ENCODE results near the gene MLLT1. TPM values are rescaled to one million over a fixed set of nuclear protein-coding genes. Genes with fewer than 3 reads are reported as not detected.

Gene MLLT1
- polyA plus RNA-seq, 1 donor from 2014 or later: 1.7 TPM

- Mint-ChIP-seq H3K36me3 (peaks cover 4% of the 10 kb centered on the region), H3K27me3 (no peaks in the 10 kb centered on the region), H3K4me1 (peaks cover 0 to 3% (median 3%) of the 10 kb centered on the region in 3 donors), H3K9me3 (no peaks in the 10 kb centered on the region), H3K27ac (no peak overlapping the region), H3K4me3 (no peak overlapping the region)
These were observed 51.8 kb downstream of the MLLT1 start for GRCh38 chr19:6227936-6228325.

- H3K36me3 Mint-ChIP-seq: peaks cover 4% of the 10 kb centered on the region
- no peaks in the 10 kb centered on the region for H3K9me3 Mint-ChIP-seq
- H3K27me3 Mint-ChIP-seq: no peaks in the 10 kb centered on the region
- H3K4me3 Mint-ChIP-seq: no peak overlapping the region
- peak overlapping the region in 1 of 3 donors; percentile 27 for H3K27ac Mint-ChIP-seq
- peaks cover 0 to 3% (median 3%) of the 10 kb centered on the region in 3 donors for H3K4me1 Mint-ChIP-seq
These were observed 52.4 kb downstream of the MLLT1 start for GRCh38 chr19:6227156-6227935.

- Mint-ChIP-seq H3K4me1 (peaks cover 0 to 3% (median 3%) of the 10 kb centered on the region in 3 donors), H3K27ac (no peak overlapping the region)
These were observed 53.2 kb downstream of the MLLT1 start for GRCh38 chr19:6226444-6227155.

GRCh38 chr19:6226012-6226411 is 53.8 kb downstream of the MLLT1 start:
- Mint-ChIP-seq H3K27me3 (no peaks in the 10 kb centered on the region), H3K4me3 (no peak overlapping the region), H3K9me3 (no peaks in the 10 kb centered on the region), H3K36me3 (peaks cover 4% of the 10 kb centered on the region), H3K4me1 (peaks cover 0 to 3% (median 3%) of the 10 kb centered on the region in 3 donors), H3K27ac (no peak overlapping the region)

More at GRCh38 chr19:6226444-6227155, 53.2 kb downstream of the MLLT1 start:
- H3K9me3 Mint-ChIP-seq: no peaks in the 10 kb centered on the region
- peaks cover 4% of the 10 kb centered on the region for H3K36me3 Mint-ChIP-seq
- H3K27me3 Mint-ChIP-seq: no peaks in the 10 kb centered on the region
- H3K4me3 Mint-ChIP-seq: peak overlapping the region in 1 of 4 donors; percentile 39

GRCh38 chr19:6225232-6225865 is 54.4 kb downstream of the MLLT1 start:
- H3K4me3 Mint-ChIP-seq: no peak overlapping the region
- peaks cover 0 to 3% (median 3%) of the 10 kb centered on the region in 3 donors for H3K4me1 Mint-ChIP-seq
- peaks cover 4% of the 10 kb centered on the region for H3K36me3 Mint-ChIP-seq
- no peaks in the 10 kb centered on the region for H3K27me3 Mint-ChIP-seq
- H3K9me3 Mint-ChIP-seq: no peaks in the 10 kb centered on the region
- H3K27ac Mint-ChIP-seq: no peak overlapping the region

- peaks cover 4% of the 10 kb centered on the region for H3K36me3 Mint-ChIP-seq
- H3K9me3 Mint-ChIP-seq: no peaks in the 10 kb centered on the region
- H3K27me3 Mint-ChIP-seq: no peaks in the 10 kb centered on the region
- H3K4me3 Mint-ChIP-seq: no peak overlapping the region
- no peaks in the 10 kb centered on the region for H3K4me1 Mint-ChIP-seq
- no peak overlapping the region for H3K27ac Mint-ChIP-seq
These were observed 55.5 kb downstream of the MLLT1 start for GRCh38 chr19:6224308-6224675.

- H3K27me3 Mint-ChIP-seq: no peaks in the 10 kb centered on the region
- no peaks in the 10 kb centered on the region for H3K9me3 Mint-ChIP-seq
- H3K4me3 Mint-ChIP-seq: no peak overlapping the region
- H3K27ac Mint-ChIP-seq: no peak overlapping the region
- H3K4me1 Mint-ChIP-seq: no peaks in the 10 kb centered on the region
- peaks cover 4% of the 10 kb centered on the region for H3K36me3 Mint-ChIP-seq
These were observed 56.1 kb downstream of the MLLT1 start for GRCh38 chr19:6223461-6224307.

- no peaks in the 10 kb centered on the region for H3K9me3 Mint-ChIP-seq
- no peak overlapping the region for H3K27ac Mint-ChIP-seq
- peaks cover 0 to 4% (median 3%) of the 10 kb centered on the region in 3 donors for H3K4me1 Mint-ChIP-seq
- peaks cover 2% of the 10 kb centered on the region for H3K36me3 Mint-ChIP-seq
- H3K4me3 Mint-ChIP-seq: no peak overlapping the region
- no peaks in the 10 kb centered on the region for H3K27me3 Mint-ChIP-seq
These were observed 56.9 kb downstream of the MLLT1 start for GRCh38 chr19:6222884-6223283.

- Mint-ChIP-seq H3K27ac (no peak overlapping the region), H3K4me1 (peaks cover 0 to 4% (median 3%) of the 10 kb centered on the region in 3 donors), H3K4me3 (no peak overlapping the region), H3K36me3 (peaks cover 2% of the 10 kb centered on the region), H3K27me3 (no peaks in the 10 kb centered on the region), H3K9me3 (no peaks in the 10 kb centered on the region)
These were observed 57.7 kb downstream of the MLLT1 start for GRCh38 chr19:6221878-6222746.

- no peaks in the 10 kb centered on the region for H3K27me3 Mint-ChIP-seq
- H3K4me3 Mint-ChIP-seq: no peak overlapping the region
- peaks cover 0 to 4% (median 3%) of the 10 kb centered on the region in 3 donors for H3K4me1 Mint-ChIP-seq
- no peaks in the 10 kb centered on the region for H3K36me3 Mint-ChIP-seq
- peak overlapping the region in 1 of 3 donors; percentile 31 for H3K27ac Mint-ChIP-seq
- no peaks in the 10 kb centered on the region for H3K9me3 Mint-ChIP-seq
These were observed 58.4 kb downstream of the MLLT1 start for GRCh38 chr19:6221220-6221877.

- peak overlapping the region in 1 of 3 donors; percentile 31 for H3K27ac Mint-ChIP-seq
- no peaks in the 10 kb centered on the region for H3K36me3 Mint-ChIP-seq
- peaks cover 0 to 4% (median 3%) of the 10 kb centered on the region in 3 donors for H3K4me1 Mint-ChIP-seq
- no peak overlapping the region for H3K4me3 Mint-ChIP-seq
- no peaks in the 10 kb centered on the region for H3K27me3 Mint-ChIP-seq
- H3K9me3 Mint-ChIP-seq: no peaks in the 10 kb centered on the region
These were observed 59.2 kb downstream of the MLLT1 start for GRCh38 chr19:6220385-6221191.

- no peaks in the 10 kb centered on the region for H3K36me3 Mint-ChIP-seq
- H3K4me1 Mint-ChIP-seq: peaks cover 0 to 4% (median 3%) of the 10 kb centered on the region in 3 donors
- H3K27me3 Mint-ChIP-seq: no peaks in the 10 kb centered on the region
- no peak overlapping the region for H3K4me3 Mint-ChIP-seq
- H3K9me3 Mint-ChIP-seq: no peaks in the 10 kb centered on the region
- peak overlapping the region in 1 of 3 donors; percentile 31 for H3K27ac Mint-ChIP-seq
These were observed 60.0 kb downstream of the MLLT1 start for GRCh38 chr19:6219586-6220290.
